Nephron (organoid): ENCODE measurements around the gene CCL23.

Source experiments
- H3K27ac Mint-ChIP-seq, 3 experiments: 2 replicates each; pipeline ENCODE4 v1.8.0; 2020; ENCODE audit warnings: mixed read lengths in 3 of 3, mild to moderate bottlenecking in 2 of 3, moderate library complexity in 1 of 3
- H3K27me3 Mint-ChIP-seq: 2 replicates; pipeline ENCODE4 v1.8.0; 2021; ENCODE audit warnings: low read depth, mild to moderate bottlenecking, moderate library complexity, mixed read lengths
- H3K36me3 Mint-ChIP-seq: 2 replicates; pipeline ENCODE4 v1.8.0; 2020; ENCODE audit warnings: low read depth, mixed read lengths
- H3K4me1 Mint-ChIP-seq: 2 replicates; pipeline ENCODE4 v1.8.0; 2020; ENCODE audit warnings: mixed read lengths
- H3K4me3 Mint-ChIP-seq, 3 experiments: 2 replicates each; pipeline ENCODE4 v1.8.0; 2020; ENCODE audit warnings: mild to moderate bottlenecking in 3 of 3, mixed read lengths in 3 of 3, moderate library complexity in 2 of 3
- H3K9me3 Mint-ChIP-seq: 2 replicates; pipeline ENCODE4 v1.8.0; 2020; ENCODE audit warnings: mixed read lengths
- TF ChIP-seq, protein P1 (sequence below), 3 experiments: fragments of 200-600 bp; sonication (generic); IDR thresholded peaks; one replicate each; pipeline ENCODE4 v1.5.0; 2021; ENCODE audit warnings: antibody characterized with exemption in 3 of 3; ENCODE audit not compliant: unreplicated experiment in 3 of 3

The CCL23 gene

DNA sequence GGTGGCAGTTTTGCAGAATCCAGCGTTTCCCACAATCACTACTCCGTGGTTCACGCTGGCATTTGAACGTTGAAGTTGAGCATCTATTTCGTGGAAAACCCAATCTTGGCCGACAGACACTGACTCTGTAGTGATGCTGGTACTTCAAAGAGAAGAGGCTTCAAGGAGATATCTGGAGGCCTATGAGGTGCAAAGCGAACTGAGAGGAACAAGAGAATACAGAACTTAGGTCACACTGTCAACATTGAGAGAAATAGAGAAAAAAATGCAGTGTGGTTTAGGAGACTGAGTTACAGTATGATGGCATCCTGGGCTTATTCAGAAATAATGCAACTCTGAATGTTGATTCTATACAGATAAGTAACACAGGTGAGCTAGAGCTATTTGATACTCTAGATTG lies 52.5 kb downstream of the CCL23 start:
- Mint-ChIP-seq H3K9me3 (no peaks in the 10 kb centered on the region), H3K27me3 (no peaks in the 10 kb centered on the region), H3K4me3 (no peak overlapping the region), H3K4me1 (peaks cover 10% of the 10 kb centered on the region), H3K27ac (no peak overlapping the region), H3K36me3 (no peaks in the 10 kb centered on the region)
- TF ChIP-seq, protein P1, sequence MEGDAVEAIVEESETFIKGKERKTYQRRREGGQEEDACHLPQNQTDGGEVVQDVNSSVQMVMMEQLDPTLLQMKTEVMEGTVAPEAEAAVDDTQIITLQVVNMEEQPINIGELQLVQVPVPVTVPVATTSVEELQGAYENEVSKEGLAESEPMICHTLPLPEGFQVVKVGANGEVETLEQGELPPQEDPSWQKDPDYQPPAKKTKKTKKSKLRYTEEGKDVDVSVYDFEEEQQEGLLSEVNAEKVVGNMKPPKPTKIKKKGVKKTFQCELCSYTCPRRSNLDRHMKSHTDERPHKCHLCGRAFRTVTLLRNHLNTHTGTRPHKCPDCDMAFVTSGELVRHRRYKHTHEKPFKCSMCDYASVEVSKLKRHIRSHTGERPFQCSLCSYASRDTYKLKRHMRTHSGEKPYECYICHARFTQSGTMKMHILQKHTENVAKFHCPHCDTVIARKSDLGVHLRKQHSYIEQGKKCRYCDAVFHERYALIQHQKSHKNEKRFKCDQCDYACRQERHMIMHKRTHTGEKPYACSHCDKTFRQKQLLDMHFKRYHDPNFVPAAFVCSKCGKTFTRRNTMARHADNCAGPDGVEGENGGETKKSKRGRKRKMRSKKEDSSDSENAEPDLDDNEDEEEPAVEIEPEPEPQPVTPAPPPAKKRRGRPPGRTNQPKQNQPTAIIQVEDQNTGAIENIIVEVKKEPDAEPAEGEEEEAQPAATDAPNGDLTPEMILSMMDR (IDR thresholded peaks at IDR 0.05; ENCODE audit: unreplicated experiment in 3 of 3), result no peak

DNA sequence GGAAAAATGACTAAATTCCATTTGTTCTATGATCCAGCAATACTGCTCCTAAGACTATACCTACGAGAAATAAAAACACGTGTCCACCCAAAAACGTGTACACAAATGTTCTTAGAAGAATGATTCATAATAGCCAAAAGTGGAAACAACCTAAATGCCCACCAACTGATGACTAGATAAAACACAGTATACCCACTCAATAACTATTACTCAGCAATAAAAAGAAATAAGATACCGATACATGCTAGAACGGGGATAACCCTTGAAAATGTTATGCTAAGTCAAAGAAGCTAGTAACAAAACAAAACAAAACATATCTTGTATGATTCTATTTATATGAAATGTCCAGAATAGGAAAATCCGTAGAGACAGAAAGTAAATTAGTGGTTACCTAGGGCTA lies 54.1 kb downstream of the CCL23 start:
- Mint-ChIP-seq H3K9me3 (no peaks in the 10 kb centered on the region), H3K36me3 (no peaks in the 10 kb centered on the region), H3K4me1 (no peaks in the 10 kb centered on the region), H3K27ac (no peak overlapping the region), H3K27me3 (no peaks in the 10 kb centered on the region), H3K4me3 (no peak overlapping the region)
- TF ChIP-seq, protein P1 (IDR thresholded peaks at IDR 0.05; ENCODE audit: unreplicated experiment in 3 of 3), result no peak
